Ammon's horn (tissue), 1 donor: ENCODE data around the gene FBXW8.

Source experiments
- DNase-seq: peaks from one replicate; pipeline ENCODE4 v3.0.0-alpha.2; 2016; ENCODE audit warnings: low spot score

Gene FBXW8

DNA sequence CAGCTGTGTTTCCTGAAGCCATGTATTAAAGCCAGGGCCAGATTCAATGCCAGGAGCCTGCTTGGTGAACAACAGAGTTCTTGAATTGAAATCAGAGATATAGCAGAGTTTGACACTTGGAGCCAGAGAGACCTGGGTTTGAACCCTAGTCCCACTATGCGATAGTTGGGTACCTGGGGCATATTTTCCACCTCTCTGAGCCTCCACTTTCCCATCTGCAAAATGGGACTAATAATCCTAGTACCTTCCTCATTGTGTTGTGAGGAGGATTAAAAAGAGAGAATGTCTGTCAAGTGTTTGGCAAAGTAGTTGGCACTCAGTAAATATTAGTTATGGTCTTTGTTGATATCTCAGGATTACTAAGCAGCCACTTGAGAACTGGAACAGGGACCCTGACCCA, 23.5 kb upstream of the FBXW8 start:
- DNase-seq = no peak

DNA sequence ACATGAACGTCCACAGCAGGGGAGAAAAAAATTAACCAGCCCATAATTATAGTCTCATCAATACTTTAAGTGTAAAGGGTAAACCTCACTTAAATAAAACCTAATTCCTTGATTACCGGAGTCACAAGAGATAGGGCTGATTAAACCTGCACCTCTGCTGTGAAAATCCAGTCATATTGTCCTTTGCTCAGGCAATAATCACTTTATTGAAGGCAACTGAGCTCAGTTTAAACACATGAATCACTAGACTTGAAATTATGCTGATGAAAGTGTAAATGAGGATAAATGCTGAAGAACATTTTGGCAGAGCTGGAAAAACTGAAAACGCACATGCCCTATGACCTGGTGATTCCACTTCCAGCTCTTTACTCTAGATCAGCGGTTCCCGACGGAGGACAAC, 22.9 kb upstream of the FBXW8 start:
- no peak for DNase-seq

DNA sequence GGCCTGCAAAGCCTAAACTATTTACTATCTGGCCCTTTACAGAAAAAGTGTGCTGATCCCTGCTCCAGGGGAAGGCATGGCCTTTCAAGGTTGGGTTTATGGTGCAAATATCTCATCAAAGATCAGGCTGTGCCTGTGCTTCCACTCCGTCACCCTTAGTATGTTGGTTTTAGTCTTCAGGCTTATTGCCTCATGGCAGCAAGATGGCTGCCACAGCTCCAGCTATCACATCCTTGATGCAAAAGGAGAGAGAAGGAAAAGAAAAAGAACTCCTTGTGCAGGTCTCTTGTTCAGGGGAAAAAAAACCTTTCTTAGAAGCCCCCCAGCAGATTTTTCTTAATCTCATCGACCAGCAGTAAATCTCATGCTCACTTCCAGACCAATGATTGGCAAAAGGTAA, 20.4 kb upstream of the FBXW8 start:
- DNase-seq = no peak

DNA sequence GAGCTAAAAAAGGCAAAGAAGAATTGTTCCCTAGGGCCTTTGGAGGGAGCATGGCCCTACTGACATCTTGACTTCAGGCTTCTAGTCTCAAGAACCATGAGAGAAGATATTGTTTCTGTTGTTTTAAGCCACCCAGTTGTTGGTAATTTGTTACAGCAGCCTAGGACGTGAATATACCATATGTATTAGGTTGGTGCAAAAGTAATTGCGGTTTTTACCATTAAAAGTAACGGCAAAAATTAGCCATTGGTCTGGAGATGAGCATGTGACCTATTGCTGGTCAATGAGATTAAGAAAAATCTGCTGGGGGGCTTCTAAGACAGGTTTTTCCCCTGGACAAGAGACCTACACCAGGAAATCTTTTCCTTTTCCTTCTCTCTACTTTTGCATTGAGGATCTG, 19.7 kb upstream of the FBXW8 start:
- no peak for DNase-seq

DNA sequence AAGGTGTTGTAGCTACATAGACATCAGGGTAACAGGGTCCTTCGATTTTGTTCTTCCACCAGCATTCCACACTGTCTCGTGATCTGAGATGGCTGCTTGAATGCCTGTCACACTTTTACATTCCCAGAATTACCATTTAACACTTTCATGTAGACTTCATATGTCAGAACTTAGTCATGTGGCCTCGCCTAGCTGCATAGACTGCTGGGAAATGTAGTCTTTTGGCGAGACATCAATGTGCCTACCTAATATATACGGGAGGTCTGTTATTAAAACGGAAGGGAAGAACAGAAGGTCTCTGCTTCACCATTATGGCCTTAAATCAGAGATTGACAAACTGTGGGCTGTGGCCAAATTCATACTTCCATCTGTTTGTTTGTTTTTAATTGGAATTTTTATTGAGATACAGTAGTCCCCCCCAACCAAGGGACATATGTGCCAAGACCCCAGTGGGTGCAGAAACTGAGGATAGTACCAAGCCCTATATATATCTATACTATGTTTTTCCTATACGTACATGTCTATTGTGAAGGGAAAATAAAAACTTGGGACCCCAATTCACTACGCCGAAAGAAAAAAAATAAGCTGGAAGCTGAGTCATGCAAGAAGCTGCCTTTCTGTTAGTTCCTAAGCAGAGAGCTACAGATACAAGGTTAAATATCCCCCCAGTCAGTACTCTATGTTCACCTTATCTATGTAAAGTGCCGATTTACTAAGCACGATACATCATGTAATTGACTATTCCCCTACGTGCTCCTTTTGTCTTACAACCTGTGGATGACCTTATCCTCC, 18.2 kb upstream of the FBXW8 start:
- no peak for DNase-seq

DNA sequence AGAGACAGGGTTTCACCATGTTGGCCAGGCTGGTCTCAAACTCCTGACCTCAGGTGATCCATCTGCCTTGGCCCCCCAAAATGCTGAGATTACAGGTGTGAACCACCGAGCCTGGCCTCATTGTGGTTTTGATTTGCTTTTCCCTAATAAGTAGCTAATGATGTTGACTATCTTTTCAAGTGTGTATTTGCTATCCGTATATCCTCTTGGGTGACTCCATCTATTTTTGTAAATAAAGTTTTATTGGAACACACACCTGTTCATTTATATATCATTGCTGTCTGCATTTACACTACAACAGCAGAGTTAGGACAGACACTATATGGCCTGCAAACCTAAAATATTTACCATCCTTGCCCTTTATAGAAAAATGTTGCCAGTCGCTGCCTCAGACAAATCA, 15.8 kb upstream of the FBXW8 start:
- no peak for DNase-seq

DNA sequence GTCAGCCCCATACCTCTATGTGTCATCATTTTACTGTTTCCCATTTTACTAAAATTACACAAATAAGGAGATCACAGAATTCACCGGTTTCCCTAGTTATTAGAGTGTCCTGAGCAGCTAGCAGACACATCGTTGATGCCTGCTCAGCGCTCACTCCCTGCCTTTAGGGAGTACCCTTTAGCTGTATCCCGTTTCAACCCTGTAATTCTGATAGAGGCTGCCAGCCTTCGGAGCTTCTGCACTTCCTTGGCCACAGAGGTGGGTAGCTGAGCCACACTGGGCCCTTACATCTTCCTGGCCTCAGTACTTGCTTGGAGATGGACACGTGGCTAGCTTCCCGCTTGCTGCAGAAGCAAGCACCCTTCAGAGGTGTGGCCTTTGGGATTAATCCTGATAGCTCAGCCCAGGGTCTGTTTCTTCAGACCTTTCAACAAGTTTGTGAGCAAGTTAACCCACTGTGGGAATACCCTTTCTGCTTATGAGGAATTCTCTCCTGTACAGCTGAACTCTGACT, 14.3 kb upstream of the FBXW8 start:
- no peak for DNase-seq

DNA sequence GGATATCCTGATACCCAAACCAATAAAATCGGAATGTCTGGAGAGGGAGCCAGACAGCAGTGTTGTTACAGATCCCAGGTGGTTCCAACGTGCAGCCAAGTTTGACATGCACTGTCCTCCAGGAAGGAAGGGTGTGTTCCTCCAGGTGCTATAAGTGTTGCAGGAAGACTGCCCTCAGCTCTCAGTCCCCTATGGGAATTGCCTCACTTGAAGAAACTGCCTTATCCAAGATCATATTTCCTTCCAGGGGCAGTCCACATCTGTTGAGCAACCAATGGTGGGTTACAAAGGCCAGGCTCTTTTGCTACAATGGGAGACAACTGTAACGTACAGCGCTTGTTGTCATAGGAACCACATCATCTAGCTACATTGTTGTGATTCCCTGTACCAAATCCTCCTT, 13.3 kb upstream of the FBXW8 start:
- no peak for DNase-seq

DNA sequence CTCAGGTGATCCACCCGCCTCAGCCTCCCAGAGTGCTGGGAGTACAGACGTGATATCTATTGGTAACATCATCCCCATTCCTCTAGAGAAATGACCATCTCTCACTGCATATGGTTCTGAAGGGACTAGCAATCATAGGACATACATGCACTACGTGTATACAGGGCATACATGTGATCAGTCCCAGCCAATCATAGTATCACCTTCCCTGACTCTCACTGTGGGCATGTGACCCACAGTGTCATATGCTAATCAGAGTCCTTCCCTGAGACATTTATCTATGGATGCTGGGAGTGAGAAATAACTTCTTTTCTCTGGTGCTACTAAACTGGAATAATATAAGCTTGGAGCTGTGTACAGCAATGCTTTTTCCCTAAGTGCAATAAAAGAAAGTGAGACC, 12.1 kb upstream of the FBXW8 start:
- DNase-seq = no peak

DNA sequence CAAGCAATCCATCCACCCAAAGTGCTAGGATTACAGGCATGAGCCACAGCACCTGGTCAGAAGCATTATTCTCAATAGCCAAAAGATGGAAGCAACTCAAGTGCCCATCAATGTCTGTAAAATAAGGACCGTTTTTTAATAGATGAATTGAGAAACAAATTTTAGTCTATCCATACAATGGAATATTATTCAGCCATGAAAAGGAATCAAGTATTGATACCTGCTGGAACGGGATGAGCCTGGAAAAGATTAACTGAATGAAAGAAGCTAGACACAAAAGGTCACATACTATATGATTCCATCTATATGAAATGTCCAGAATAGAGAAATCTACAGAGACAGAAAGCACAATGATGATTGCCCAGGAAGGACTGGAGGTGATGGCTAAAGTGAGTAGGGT, 9.1 kb upstream of the FBXW8 start:
- DNase-seq = no peak

DNA sequence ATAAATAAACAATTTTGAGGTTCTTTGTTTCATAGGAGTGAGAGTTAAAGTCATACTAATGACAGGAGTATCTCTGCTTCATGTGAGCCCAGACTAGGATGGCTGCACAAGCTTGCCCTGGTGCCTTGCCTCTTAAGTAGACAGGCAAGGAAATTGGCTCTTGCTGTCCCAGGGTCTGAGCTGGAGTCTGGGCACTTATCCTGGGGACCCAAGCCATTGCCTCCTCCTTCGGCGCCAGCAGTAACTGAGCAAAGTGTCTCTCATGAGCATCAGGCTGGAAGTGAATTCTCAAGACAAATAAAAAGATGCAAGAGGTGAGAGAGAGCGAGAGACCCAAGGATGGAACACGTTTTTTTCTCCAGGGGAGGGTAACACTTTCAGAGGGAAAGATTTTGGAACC, 6.9 kb upstream of the FBXW8 start:
- DNase-seq = no peak

DNA sequence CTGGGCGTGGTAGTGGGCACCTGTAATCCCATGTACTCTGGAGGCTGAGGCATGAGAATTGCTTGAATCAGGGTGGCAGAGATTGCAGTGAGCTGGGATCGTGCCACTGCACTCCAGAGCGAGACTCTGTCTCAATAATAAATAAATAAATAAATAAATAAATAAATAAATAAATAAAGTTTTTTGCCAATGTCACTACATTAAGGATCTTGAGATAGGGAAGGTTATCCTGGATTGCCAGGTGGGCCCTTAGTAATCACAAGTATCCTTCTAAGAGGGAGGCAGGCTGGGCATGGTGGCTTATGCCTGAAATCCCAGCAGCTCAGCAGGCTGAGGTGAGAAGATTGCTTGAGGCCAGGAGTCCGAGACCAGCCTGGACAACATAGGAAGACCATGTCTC, 4.5 kb upstream of the FBXW8 start:
- no peak for DNase-seq

DNA sequence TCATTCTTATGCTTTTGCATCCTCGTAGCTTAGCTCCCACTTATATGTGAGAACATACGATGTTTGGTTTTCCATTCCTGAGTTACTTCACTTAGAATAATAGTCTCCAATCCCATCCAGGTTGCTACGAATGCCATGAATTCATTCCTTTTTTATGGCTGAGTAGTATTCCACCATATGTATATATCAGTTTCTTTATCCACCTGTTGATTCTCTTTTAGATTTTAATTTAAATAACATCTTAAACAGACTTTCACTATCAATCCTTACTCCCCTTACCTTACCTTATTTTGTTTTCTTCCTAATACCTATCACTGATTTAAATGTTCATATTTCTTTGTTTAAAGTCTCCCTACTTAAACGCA, 488 bp upstream of the FBXW8 start:
- no peak for DNase-seq

DNA sequence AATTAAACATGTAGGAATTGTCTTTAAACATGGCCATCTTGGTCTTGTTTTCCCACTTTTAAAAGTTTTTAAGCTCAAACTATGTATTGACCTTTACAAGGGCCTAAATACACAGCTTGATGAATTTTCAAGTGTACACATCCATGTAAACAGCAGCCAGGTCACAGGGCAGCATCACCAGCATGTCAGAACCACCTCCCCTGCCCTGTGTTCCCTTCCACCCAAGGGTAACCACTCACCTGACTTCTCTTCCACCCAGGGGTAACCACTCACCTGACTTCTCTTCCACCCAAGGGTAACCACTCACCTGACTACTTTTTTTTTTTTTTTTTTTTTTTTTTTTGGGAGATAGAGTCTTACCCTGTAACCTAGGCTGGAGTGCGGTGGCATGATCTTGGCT, 4.6 kb downstream of the FBXW8 start:
- no peak for DNase-seq

DNA sequence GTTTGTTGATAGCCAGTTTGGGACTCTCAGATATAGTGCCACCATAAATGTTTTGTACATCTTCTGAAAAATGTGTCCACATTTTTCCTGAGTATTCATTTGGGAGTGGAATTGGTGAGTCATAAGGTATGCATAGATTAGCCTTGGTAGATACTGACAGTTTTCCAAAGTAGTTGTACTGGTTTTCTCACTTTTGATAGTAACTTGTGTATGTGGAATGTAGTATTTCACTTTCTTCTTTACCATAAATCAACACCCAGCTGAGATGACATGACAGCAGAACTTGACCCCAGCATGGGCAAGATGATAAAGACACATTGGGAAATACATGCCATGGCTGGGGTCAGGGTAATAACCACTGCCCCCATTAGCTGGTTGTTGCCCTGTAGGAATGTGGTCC, 5.4 kb downstream of the FBXW8 start:
- no peak for DNase-seq

DNA sequence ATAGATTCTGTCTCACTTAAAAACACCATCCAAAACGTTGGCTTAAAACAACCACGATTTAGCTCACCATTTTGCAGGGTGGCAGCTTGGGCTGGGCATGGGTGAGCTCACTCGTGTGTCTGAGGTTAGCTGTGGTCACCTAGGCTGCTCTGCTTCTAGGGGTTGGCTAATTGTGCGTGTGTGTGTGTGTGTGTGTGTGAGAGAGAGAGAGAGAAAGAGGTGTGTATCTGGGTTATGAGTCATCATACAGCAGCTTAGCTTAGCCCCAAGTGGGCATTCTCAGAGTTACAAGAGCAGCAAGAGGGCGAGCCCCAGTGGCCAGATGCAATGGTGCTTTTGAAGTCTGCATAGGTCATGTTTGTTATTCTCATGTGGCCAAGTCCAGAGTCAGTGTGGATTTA, 6.0 kb downstream of the FBXW8 start:
- no peak for DNase-seq

DNA sequence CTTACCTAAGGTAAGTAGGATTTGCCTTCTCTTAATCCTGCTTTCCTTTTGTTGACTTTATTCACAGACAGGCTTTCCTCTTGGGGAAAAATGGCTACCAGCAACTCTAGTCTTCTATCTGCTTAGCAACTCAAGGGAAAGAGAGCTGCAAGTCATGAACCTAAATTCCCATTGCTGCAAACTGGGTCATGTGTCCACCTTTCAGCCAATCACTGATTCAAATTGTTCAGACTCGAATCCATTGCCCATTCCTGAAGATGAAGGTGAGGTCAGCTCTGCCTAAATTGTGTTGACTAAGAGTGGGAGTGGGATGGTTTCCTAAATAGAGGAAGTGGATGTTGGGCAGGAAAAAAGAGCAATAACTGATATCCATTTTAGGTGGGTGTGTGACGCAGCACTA, 7.7 kb downstream of the FBXW8 start:
- DNase-seq = no peak

DNA sequence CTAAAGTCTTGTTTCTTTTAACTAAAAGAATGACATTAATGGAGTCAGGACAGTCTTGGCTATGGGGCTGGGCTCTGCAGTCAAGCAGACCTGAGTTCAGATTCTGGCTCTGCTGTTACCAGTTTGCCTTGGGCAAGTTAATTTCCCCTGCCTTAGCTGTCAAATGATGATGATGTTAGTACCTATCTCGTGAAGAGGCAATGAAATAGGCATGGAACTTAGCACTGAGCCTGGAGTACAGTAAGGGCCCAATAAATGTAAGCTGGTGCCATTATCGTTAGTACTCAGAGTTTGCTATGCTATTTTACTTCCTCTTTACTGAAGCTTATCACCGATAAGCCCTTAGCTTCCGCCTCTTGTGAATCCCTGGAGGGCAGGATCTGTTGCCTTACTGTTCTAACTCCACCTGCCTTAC, 8.5 kb downstream of the FBXW8 start:
- DNase-seq = no peak

DNA sequence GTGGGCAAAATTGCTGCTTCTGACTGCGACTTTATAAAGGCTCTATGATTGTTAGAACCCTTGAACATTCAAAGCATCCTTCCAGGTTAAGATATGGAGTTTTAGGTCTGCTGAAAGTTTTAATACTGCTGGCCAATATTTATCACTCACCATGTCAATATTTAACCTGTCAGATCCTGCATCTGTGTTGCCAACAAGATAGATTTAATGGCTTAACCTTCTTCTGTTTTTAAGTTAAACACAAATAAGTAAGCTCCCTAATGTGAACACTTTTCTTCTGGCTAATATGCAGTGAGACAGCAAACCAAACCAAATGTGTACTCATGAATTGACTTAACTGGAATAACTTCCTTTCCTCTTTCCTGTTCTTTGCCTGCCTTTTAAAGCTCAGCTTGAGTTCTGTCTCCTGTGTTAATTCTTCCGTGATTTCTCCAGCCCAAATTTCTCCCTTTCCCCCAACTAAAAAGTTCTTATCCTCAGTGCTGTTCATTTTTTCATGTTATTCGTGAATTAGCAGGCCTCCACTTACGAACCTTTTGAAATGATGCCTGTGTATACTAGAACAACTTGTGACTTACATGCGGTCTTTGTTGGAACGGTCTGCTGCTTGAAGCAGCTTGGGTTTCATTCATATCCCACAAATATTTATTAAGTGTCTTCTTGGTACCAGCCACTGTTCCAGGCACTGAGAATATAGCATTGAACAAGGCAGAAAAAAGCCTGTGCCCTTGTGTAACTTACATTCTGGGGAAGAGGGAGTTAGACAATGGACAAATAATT, 9.1 kb downstream of the FBXW8 start:
- no peak for DNase-seq

DNA sequence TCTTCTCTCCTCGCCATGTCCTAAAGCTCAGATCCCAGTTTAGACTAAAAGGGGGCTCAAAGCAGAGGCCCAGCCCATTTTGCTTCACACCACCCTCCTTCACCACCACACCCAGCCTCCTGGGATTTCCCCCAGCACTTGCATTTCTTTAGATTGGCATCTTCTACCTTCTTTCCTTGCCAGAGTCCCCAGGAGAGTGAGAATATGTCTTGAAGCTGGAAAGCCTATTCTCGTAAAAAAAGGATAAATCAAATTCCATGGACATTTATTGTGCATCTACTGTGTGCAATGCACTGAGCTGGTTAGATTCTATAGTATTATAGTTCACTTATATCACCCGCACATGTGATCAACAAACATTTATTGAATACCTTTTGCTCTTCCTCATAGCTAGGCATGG, 10.2 kb downstream of the FBXW8 start:
- no peak for DNase-seq

DNA sequence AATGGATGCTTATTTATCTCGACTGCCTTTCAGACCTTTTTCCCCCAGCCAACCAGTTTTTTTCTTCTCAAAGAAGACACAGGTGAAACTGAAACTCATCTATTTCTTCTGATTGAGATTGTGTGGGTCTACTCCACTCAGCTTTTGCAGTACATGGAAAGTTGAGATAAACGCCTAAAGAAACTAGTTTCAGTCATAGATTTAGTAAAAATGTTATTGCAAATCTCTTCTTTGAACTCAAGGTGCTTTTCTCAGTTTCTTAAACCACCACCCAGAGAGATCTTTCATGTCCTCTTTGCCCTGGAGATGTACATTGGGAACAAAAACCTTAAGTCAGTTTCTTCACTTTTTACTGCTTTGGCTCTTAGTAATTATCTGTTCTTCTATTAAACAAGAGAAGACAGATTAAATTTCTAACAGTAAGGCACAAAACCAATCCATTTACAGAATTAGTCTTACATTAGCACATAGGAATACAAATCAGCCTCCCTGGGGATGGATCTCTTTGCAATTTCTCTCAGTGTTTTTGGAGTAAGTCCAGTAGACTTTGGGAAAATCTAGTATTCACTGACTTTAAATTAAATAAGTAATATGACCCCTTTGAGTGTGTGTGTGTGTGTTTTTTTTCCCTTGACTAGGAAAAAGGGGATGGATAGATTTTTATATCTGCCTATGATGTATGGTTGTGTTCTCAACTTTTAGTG, 11.6 kb downstream of the FBXW8 start:
- DNase-seq = no peak

DNA sequence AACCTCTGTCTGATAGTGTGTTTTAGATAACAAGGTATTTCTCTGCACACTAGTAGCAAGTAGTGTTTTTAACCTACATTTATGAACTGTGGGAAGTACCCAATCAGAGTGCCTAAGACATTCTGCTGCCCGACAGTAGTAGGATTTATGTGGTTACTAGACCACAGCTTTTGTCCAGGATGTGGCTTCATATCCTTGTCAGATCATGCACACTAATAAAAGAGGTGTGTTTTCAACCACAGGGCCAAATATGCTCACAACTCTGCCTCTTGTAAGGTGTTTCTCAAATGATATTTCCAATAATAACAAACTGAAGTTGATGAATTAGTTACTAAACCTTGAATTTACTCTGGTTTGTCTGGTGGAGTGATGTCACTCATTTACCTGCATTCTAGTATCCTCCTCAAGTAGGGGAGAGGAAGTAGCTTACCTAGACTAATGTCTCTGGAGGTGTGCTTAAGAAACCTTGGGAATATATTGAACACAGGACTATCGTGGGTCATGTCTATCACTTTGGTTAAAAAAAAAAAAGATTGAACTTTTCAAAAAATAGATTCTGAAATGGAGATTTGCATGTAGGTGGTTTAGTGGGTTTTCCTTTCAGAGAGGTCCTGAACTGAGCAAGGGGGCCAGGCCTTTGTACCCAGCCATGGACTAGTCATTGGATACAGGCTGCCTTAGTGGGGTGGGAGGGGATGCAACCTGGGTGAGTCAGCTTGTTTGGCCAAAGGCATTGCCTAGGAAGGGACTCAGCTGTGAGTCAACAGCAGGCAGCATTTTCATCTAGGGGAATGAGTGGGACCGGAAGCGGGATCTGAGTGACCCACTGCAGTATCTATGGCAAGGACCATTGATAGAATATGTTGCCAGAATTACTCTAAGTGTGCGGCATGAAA, 14.1 kb downstream of the FBXW8 start:
- no peak for DNase-seq
